ENCODE measurements around the gene COL11A1. TPM values are rescaled to one million over a fixed set of nuclear protein-coding genes. Genes with fewer than 3 reads are reported as not detected.

Gene COL11A1
- total and polyA plus RNA-seq, 8 donors = 0.21 to 89.1 (median 56.3) TPM

- Histone ChIP-seq H3K4me1 (no peaks in the 10 kb centered on the region), H3K27me3 (no peaks in the 10 kb centered on the region), H3K4me3 (no peak overlapping the region), H3K9me3 (no peaks in the 10 kb centered on the region), H3K36me3 (no peaks in the 10 kb centered on the region), H3K27ac (no peak overlapping the region)
- DNase-seq (no peak), ATAC-seq (no peak)
- TF ChIP-seq, protein P1, sequence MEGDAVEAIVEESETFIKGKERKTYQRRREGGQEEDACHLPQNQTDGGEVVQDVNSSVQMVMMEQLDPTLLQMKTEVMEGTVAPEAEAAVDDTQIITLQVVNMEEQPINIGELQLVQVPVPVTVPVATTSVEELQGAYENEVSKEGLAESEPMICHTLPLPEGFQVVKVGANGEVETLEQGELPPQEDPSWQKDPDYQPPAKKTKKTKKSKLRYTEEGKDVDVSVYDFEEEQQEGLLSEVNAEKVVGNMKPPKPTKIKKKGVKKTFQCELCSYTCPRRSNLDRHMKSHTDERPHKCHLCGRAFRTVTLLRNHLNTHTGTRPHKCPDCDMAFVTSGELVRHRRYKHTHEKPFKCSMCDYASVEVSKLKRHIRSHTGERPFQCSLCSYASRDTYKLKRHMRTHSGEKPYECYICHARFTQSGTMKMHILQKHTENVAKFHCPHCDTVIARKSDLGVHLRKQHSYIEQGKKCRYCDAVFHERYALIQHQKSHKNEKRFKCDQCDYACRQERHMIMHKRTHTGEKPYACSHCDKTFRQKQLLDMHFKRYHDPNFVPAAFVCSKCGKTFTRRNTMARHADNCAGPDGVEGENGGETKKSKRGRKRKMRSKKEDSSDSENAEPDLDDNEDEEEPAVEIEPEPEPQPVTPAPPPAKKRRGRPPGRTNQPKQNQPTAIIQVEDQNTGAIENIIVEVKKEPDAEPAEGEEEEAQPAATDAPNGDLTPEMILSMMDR (IDR thresholded peaks at IDR 0.05) = no peak
- intact Hi-C loops (cut with DNase I) = no loop called here
These were observed 19.1 kb downstream of the COL11A1 start for GRCh38 chr1:103089221-103089620.

- Histone ChIP-seq H3K4me1 (no peaks in the 10 kb centered on the region), H3K36me3 (no peaks in the 10 kb centered on the region), H3K27ac (no peak overlapping the region), H3K4me3 (no peak overlapping the region), H3K9me3 (no peaks in the 10 kb centered on the region), H3K27me3 (no peaks in the 10 kb centered on the region)
- intact Hi-C loops (cut with DNase I) = no loop called here
- TF ChIP-seq, protein P1 (IDR thresholded peaks at IDR 0.05) = no peak
- DNase-seq (no peak), ATAC-seq (no peak)
These were observed 21.1 kb downstream of the COL11A1 start for GRCh38 chr1:103087256-103087655.

DNA sequence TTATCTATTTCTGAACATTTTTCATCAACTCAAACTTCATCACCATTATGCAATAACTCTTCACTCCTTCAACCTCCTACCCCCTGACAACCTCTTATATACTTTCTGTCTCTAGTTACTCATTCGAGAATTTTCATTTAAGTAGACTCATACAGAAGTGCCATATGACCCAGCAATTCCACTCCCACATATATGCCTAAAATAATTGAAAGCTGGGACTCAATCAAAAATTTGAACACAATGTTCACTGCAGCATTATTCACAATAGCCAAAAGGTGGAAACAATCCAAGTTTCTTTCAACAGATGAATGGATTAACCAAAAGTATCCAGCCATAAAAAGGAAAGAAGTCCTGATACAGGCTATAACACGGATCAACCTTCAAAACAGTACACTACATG lies 24.1 kb downstream of the COL11A1 start:
- Histone ChIP-seq H3K36me3 (no peaks in the 10 kb centered on the region), H3K4me1 (no peaks in the 10 kb centered on the region), H3K9me3 (no peaks in the 10 kb centered on the region), H3K27ac (no peak overlapping the region), H3K27me3 (no peaks in the 10 kb centered on the region), H3K4me3 (no peak overlapping the region)
- ATAC-seq (no peak), DNase-seq (no peak)
- intact Hi-C loops (cut with DNase I) = no loop called here
- TF ChIP-seq, protein P1 (IDR thresholded peaks at IDR 0.05) = no peak

- intact Hi-C loops (cut with DNase I) = no loop called here
- H3K9me3 ChIP-seq = no peaks in the 10 kb centered on the region
- no peaks in the 10 kb centered on the region for H3K36me3 ChIP-seq
- no peaks in the 10 kb centered on the region for H3K4me1 ChIP-seq
- no peaks in the 10 kb centered on the region for H3K27me3 ChIP-seq
- H3K27ac ChIP-seq = no peak overlapping the region
- ATAC-seq (no peak), DNase-seq (no peak)
- H3K4me3 ChIP-seq = no peak overlapping the region
- TF ChIP-seq, protein P1 (IDR thresholded peaks at IDR 0.05) = no peak
These were observed 32.9 kb downstream of the COL11A1 start for GRCh38 chr1:103075316-103076000.

- DNase-seq (no peak), ATAC-seq (no peak)
- no peaks in the 10 kb centered on the region for H3K27me3 ChIP-seq
- no peak overlapping the region for H3K27ac ChIP-seq
- TF ChIP-seq, protein P1 (IDR thresholded peaks at IDR 0.05) = no peak
- H3K9me3 ChIP-seq = no peaks in the 10 kb centered on the region
- H3K4me1 ChIP-seq = no peaks in the 10 kb centered on the region
- H3K4me3 ChIP-seq = no peak overlapping the region
- intact Hi-C loops (cut with DNase I) = no loop called here
- H3K36me3 ChIP-seq = no peaks in the 10 kb centered on the region
These were observed 34.1 kb downstream of the COL11A1 start for GRCh38 chr1:103074224-103074623.
